Stimulated activated naive B cell treated with anti-CD40 and anti-IgM and Interleukin-4, amounts not matched to agents 10 μg/mL and 1 μg/mL and 100 μg/mL, for 72 hours (primary cell): ENCODE measurements around the gene BAHCC1.
A peak's percentile ranks its signal among the peaks of the same experiment; 100 is the strongest.

ENCODE experiments used
- ATAC-seq, 2 donors: fragments of 150-1000 bp; cut with Tn5 transposase; replicated peaks; 2 replicates each; pipeline ENCODE4 v1.10.0; 2021; ENCODE audit warnings: moderate library complexity in 1 of 2
- DNase-seq: peaks from one replicate; pipeline ENCODE4 v3.0.0; 2021
- H3K27ac Mint-ChIP-seq: one replicate; pipeline ENCODE4 v1.8.0; 2022; ENCODE audit warnings: mild to moderate bottlenecking, mixed read lengths
- H3K27me3 Mint-ChIP-seq, 2 donors: one replicate each; pipeline ENCODE4 v1.8.0; 2022; ENCODE audit warnings: mixed read lengths in 2 of 2
- H3K36me3 Mint-ChIP-seq, 2 donors: one replicate each; pipeline ENCODE4 v1.8.0; 2022; ENCODE audit warnings: mixed read lengths in 2 of 2, mild to moderate bottlenecking in 1 of 2
- H3K4me1 Mint-ChIP-seq, 2 donors: one replicate each; pipeline ENCODE4 v1.8.0; 2022; ENCODE audit warnings: mixed read lengths in 2 of 2, mild to moderate bottlenecking in 1 of 2
- H3K4me3 Mint-ChIP-seq, 2 donors: one replicate each; pipeline ENCODE4 v1.8.0; 2022; ENCODE audit warnings: mild to moderate bottlenecking in 2 of 2, mixed read lengths in 2 of 2, moderate library complexity in 1 of 2
- H3K9me3 Mint-ChIP-seq, 2 donors: one replicate each; pipeline ENCODE4 v1.8.0; 2022; ENCODE audit warnings: mixed read lengths in 2 of 2, mild to moderate bottlenecking in 1 of 2

The BAHCC1 gene

DNA sequence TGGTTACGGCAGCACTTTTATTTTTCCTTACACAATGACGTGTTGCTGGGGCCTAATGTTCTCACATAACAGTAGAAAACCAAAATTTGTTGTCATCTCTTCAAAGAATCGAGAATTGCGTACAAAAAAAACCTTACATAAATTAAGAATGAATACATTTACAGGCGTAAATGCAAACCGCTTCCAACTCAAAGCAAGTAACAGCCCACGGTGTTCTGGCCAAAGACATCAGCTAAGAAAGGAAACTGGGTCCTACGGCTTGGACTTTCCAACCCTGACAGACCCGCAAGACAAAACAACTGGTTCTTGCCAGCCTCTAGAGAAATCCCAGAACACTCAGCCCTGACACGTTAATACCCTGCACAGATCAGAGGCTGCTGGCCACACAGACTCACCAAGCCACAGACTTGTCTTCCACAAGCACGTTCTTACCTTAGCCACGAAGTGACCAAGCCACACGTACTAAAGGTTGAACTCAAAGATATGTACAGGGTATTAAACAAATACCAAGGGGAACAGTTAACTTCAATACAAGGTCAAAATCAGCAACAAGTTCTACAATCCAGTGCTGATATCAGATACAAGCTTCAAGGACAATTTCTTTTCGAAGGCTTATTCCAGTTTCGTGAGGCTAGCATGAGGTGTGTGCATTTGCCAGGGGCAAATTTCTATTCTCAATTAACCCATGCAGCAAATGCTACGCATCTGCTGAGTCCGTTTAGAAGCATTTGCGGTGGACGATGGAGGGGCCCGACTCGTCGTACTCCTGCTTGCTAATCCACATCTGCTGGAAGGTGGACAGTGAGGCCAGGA, 114.9 kb downstream of the BAHCC1 start:
- DNase-seq (no peak), ATAC-seq (no peak)
- Mint-ChIP-seq H3K27ac (peak overlapping the region; percentile 100), H3K36me3 (peaks cover 44 to 51% of the 10 kb centered on the region in 2 donors), H3K27me3 (no peaks in the 10 kb centered on the region), H3K9me3 (peaks cover 0 to 3% of the 10 kb centered on the region in 2 donors), H3K4me1 (peaks cover 22 to 47% of the 10 kb centered on the region in 2 donors), H3K4me3 (peak overlapping the region; percentile 95 to 100)

DNA sequence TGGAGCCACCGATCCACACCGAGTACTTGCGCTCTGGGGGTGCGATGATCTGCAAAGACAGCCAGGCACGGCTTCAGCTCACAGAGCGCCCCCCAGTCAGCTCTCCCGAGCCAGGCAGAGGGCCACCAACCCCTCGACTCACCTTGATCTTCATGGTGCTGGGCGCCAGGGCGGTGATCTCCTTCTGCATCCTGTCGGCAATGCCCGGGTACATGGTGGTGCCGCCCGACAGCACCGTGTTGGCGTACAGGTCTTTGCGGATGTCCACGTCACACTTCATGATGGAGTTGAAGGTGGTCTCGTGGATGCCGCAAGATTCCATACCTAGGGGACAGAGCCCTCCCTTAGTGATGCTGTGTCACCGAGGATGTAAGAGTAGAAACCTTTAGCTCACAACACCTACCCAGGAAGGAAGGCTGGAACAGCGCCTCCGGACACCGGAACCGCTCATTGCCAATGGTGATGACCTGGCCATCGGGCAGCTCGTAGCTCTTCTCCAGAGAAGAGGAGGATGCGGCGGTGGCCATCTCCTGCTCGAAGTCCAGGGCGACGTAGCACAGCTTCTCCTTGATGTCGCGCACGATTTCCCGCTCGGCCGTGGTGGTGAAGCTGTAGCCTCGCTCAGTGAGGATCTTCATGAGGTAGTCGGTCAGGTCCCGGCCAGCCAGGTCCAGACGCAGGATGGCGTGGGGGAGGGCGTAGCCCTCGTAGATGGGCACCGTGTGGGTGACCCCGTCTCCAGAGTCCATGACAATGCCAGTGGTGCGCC, 115.7 kb downstream of the BAHCC1 start:
- Mint-ChIP-seq H3K4me1 (peaks cover 22 to 49% of the 10 kb centered on the region in 2 donors), H3K4me3 (peak overlapping the region; percentile 95 to 100), H3K9me3 (peaks cover 0 to 3% of the 10 kb centered on the region in 2 donors), H3K27ac (peak overlapping the region; percentile 100), H3K36me3 (peaks cover 48 to 55% of the 10 kb centered on the region in 2 donors), H3K27me3 (no peaks in the 10 kb centered on the region)
- DNase-seq: no peak
- no peak for ATAC-seq

DNA sequence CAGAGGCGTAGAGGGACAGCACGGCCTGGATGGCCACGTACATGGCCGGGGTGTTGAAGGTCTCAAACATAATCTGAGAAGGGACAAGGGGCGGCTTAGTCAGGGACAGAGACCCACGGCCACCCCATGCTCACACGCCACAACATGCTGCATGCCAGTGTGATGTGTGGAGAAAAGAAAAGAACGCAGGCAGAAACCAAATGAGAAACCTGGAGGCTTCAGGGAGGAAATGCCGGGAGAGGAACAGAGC, 116.2 kb downstream of the BAHCC1 start:
- no peaks in the 10 kb centered on the region for H3K27me3 Mint-ChIP-seq
- DNase-seq (no peak), ATAC-seq (no peak)
- peak overlapping the region; percentile 95 to 100 for H3K4me3 Mint-ChIP-seq
- H3K4me1 Mint-ChIP-seq: peaks cover 22 to 53% of the 10 kb centered on the region in 2 donors
- H3K27ac Mint-ChIP-seq: peak overlapping the region; percentile 100
- H3K9me3 Mint-ChIP-seq: peaks cover 0 to 3% of the 10 kb centered on the region in 2 donors
- H3K36me3 Mint-ChIP-seq: peaks cover 48 to 58% of the 10 kb centered on the region in 2 donors

DNA sequence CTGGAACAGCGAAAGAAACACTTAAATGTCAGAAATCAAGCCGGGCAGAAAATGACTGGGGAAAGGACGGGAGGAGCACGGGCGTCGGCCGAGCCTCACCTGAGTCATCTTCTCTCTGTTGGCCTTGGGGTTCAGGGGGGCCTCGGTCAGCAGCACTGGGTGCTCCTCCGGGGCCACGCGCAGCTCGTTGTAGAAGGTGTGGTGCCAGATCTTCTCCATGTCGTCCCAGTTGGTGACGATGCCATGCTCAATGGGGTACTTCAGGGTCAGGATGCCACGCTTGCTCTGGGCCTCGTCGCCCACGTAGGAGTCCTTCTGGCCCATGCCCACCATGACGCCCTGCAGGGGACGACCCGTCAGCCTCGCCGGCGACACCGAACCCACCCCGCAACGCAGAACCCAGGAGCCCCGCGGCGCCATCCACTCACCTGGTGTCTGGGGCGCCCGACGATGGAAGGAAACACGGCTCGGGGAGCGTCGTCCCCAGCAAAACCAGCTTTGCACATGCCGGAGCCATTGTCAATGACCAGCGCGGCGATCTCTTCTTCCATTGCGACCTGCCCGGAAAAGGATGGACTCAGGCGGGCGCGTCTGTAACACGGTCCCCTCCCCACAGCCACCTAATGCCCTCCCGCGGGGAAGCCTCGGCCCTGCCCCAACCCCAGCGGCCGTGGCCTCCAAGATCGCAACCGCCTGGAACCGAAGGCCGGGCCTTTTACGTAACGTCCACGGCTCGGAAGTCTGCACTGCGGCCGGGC, 116.7 kb downstream of the BAHCC1 start:
- Mint-ChIP-seq H3K4me1 (peaks cover 25 to 58% of the 10 kb centered on the region in 2 donors), H3K27ac (peak overlapping the region; percentile 100), H3K9me3 (peaks cover 0 to 3% of the 10 kb centered on the region in 2 donors), H3K36me3 (peaks cover 51 to 62% of the 10 kb centered on the region in 2 donors), H3K27me3 (no peaks in the 10 kb centered on the region), H3K4me3 (peak overlapping the region; percentile 95 to 100)
- no peak for ATAC-seq
- no peak for DNase-seq

DNA sequence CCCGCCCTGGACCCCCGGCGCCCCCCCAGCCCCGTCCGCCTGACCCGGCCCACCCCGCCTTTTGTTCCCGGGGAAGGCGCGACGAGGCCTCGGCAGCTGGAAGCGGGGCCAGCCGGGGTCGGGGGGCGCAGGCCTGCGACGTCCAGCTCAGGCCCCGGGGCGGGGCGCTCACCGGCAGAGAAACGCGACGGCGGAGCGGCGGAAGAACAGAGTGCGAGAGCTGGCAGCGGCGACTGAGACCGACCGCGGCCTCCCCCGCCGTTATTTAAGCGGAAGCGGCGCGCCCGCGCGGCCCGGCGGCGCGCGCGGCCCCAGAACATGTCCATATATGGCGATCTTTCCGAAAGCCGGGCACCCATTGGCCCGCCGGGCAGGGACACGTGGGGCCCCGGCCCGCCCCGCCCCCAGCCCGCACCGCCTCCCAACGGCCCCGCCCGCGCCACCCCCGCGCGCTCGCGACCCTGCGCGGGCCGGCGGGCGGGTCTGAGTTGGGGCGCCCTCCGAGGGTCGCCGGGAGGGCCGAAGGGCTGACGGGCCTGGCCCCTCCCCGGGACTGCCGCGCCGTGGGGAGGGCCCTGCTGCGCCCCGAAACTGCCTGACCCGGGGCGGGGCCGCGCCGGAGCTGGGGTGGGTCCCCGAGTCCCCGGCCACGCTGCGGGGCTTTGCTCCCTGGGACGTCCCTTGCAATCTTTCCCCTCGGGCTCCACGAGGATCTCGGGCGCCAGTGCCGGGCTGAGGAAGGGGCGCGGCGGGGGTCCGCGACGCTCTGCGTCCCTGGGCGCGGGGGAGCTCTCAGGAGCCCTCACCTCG, 117.5 kb downstream of the BAHCC1 start, which contains the start of gene ACTG1:
TSS of gene ACTG1 (minus strand) at position 238 of the 810 bp plus-strand sequence. CDS start 445 bp downstream, outside the sequence.
- peak within 1 kb of the TSS; percentile 98 to 100 for H3K4me3 Mint-ChIP-seq
- H3K36me3 Mint-ChIP-seq: peaks cover 51 to 60% of the 10 kb centered on the region in 2 donors
- H3K27ac Mint-ChIP-seq: peak within 1 kb of the TSS; percentile 100
- DNase-seq (peak; percentile 85), ATAC-seq (peak; percentile 41 to 49)
- peaks cover 0 to 1% of the 10 kb centered on the region in 2 donors for H3K9me3 Mint-ChIP-seq
- H3K27me3 Mint-ChIP-seq: no peaks in the 10 kb centered on the region
- H3K4me1 Mint-ChIP-seq: peaks cover 29 to 58% of the 10 kb centered on the region in 2 donors

DNA sequence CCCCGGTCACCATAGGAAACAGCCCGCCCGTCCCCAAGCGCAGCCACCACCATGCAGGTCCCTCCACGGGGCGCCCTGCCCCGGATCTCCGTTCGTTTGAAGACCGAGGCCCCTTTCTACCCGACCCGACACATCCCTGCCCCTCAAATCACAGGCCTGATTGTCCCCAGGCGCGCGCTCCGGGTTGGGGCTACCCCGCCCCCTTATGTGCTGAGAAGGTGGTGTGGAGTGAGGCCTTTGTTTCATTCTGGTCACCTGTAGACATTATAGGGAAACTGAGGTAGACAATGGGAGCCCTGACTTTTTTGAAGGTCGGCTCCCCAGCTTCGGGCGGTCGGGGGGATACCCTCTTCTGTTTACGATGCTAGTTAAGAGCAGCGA, 118.1 kb downstream of the BAHCC1 start:
- peak; percentile 27 to 28 for ATAC-seq
- peak; percentile 80 for DNase-seq
- Mint-ChIP-seq H3K4me1 (peaks cover 34 to 58% of the 10 kb centered on the region in 2 donors), H3K27me3 (no peaks in the 10 kb centered on the region), H3K27ac (peak overlapping the region; percentile 98), H3K36me3 (peaks cover 51 to 57% of the 10 kb centered on the region in 2 donors), H3K9me3 (peaks cover 0 to 1% of the 10 kb centered on the region in 2 donors), H3K4me3 (peak overlapping the region; percentile 91 to 98)

DNA sequence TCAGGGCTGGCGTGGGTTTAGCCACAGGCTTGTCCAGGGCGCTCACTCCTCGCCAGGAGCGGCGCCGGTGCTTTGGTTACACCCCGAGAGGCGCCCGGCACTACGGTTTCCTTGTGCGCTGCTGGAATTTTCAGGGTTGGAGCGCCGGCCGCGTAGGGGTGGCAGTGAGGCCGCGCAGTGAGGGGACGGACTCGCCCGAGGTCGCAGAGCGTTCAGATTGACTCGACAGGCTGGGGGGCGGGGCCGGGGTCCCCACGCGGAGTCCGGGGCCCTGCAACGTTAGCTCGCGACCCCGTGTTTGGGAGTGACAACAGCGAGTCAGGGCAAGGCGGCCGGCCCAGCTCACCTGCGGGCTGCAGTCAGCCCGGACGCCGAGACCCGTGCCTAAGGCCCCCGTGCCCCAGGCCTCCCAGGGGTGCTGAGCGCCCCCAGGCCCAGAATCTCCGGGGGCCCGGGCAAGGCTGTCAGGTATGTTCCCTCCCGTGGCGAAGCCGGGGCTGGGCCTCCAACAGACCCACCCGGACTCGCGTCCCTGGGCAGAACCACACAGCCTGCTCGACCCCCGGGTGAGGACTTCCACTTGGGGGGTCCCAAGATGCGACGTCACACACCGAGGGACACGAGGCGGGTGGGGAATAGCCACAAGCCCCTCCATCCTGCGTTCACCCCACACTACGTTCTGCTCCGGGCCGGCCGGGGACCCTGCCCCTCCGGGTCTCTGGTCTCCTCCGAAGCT, 118.7 kb downstream of the BAHCC1 start:
- Mint-ChIP-seq H3K4me3 (peak overlapping the region; percentile 91 to 98), H3K4me1 (peaks cover 32 to 56% of the 10 kb centered on the region in 2 donors), H3K9me3 (peaks cover 0 to 1% of the 10 kb centered on the region in 2 donors), H3K27ac (peak overlapping the region; percentile 98), H3K27me3 (no peaks in the 10 kb centered on the region), H3K36me3 (peaks cover 47 to 52% of the 10 kb centered on the region in 2 donors)
- DNase-seq (peak; percentile 60), ATAC-seq (peak; percentile 1 to 3)

DNA sequence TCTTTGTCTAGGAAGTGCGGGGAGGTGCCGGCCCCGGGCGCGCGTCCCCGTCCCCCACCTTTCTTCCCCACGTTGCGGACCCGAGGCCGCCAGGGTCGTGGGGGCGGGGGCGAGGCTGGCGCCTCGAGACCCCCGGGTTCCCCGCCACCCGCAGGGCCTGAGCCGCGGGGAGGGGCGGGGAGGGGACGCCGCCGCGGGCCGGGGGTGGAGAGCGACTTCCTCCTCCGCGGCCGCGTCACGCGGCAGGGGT, 119.2 kb downstream of the BAHCC1 start:
- no peak for ATAC-seq
- H3K9me3 Mint-ChIP-seq: no peaks in the 10 kb centered on the region
- no peaks in the 10 kb centered on the region for H3K27me3 Mint-ChIP-seq
- peaks cover 28 to 53% of the 10 kb centered on the region in 2 donors for H3K4me1 Mint-ChIP-seq
- H3K4me3 Mint-ChIP-seq: peak overlapping the region; percentile 91 to 98
- peaks cover 42 to 47% of the 10 kb centered on the region in 2 donors for H3K36me3 Mint-ChIP-seq
- DNase-seq: no peak
- peak overlapping the region; percentile 99 for H3K27ac Mint-ChIP-seq

DNA sequence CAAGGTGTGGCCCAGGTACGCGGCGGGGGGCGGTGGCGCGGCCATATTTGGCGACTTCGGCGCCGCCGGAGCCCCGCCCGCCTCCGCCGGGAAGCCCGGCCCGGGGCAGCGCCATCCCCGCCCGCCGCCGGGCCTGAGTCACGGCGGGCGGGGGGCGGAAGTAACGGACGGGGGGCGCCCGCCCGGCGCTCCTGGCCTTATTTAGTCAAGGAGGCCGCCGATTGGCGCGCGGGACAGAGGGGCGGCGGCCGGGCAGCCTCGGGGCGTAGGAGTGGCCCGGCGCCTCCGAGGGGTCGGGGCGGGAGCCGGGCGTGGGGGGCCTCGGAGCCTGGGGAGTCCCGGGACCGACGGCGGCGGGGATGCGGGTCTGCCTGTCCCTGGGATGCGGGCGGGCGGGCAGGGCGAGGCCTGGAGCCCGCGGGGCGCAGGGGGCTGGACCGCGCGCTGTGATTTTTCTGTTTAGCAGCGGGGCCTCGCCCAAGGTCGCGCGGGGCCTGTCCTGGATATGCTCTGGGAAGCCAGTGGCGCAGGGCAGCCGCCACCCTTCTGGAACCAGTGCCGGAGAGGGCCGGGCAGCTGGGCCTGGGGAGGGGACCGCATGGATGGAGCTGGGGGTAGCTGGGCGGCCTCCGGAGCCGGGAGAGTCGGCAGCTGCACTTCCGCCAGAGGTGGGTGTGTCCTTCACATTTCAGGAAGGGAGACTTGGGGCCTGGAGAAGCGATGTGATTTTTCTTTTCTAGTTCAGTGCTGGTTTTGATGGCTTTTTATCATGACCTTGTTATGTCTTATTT, 119.7 kb downstream of the BAHCC1 start:
- Mint-ChIP-seq H3K9me3 (no peaks in the 10 kb centered on the region), H3K36me3 (peaks cover 37 to 42% of the 10 kb centered on the region in 2 donors), H3K4me1 (peaks cover 29 to 53% of the 10 kb centered on the region in 2 donors), H3K27ac (peak overlapping the region; percentile 99), H3K27me3 (no peaks in the 10 kb centered on the region), H3K4me3 (peak overlapping the region; percentile 97 to 98)
- ATAC-seq: peak; percentile 23 to 38
- DNase-seq: peak; percentile 79

DNA sequence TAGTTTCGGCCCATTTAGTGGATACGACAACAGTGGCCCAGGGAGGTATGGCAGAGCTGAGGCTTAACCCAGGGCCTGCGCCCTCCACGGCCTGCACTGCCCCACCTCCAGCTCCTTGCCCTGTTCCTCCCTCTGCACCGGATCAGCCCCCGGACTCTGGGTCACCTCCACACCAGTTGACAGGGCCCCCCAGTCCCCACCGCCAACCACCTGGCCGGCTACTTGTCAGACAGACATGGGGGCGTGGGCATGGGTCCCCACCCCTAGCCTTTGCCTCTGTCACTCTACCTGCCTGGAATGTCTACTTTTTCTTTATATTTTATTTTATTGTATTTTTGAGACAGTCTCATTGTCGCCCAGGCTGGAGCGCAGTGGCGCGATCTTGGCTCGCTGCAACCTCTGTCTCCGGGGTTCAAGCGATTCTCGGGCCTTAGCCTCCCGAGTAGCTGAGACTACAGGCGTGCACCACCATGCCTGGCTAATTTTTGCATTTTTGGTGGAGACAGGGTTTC, 120.3 kb downstream of the BAHCC1 start:
- Mint-ChIP-seq H3K27me3 (no peaks in the 10 kb centered on the region), H3K36me3 (peaks cover 30 to 35% of the 10 kb centered on the region in 2 donors), H3K4me1 (peaks cover 30 to 58% of the 10 kb centered on the region in 2 donors), H3K27ac (peak overlapping the region; percentile 99), H3K4me3 (peak overlapping the region; percentile 97 to 98), H3K9me3 (no peaks in the 10 kb centered on the region)
- no peak for DNase-seq
- no peak for ATAC-seq
